HG03064 (cell line): ENCODE data around the gene SPOCK1.

Experiments
- ATAC-seq: cut with Tn5 transposase; IDR thresholded peaks from one replicate; pipeline ENCODE4 v1.9.1; 2021; ENCODE audit warnings: low read depth; ENCODE audit not compliant: unreplicated experiment

The SPOCK1 gene

GRCh38 chr5:137056676-137057075, 442.4 kb downstream of the SPOCK1 start:
- no peak for ATAC-seq

- ATAC-seq, result no peak
Observed at GRCh38 chr5:137055271-137055872, 443.8 kb downstream of the SPOCK1 start.

GRCh38 chr5:137054792-137055191, 444.3 kb downstream of the SPOCK1 start:
- no peak for ATAC-seq

GRCh38 chr5:137054335-137054734, 444.8 kb downstream of the SPOCK1 start:
- no peak for ATAC-seq

GRCh38 chr5:137051161-137051560, 448.0 kb downstream of the SPOCK1 start:
- no peak for ATAC-seq

GRCh38 chr5:137040641-137041340, 458.3 kb downstream of the SPOCK1 start:
- ATAC-seq, result no peak

- no peak for ATAC-seq
Observed at GRCh38 chr5:137040024-137040423, 459.1 kb downstream of the SPOCK1 start.

- no peak for ATAC-seq
Observed at GRCh38 chr5:137037848-137038247, 461.3 kb downstream of the SPOCK1 start.

- no peak for ATAC-seq
Observed at GRCh38 chr5:137036640-137037039, 462.5 kb downstream of the SPOCK1 start.

GRCh38 chr5:137035480-137035878, 463.6 kb downstream of the SPOCK1 start:
- no peak for ATAC-seq

- ATAC-seq, result no peak
Observed at GRCh38 chr5:137034764-137035479, 464.2 kb downstream of the SPOCK1 start.

- no peak for ATAC-seq
Observed at GRCh38 chr5:137034213-137034612, 464.9 kb downstream of the SPOCK1 start.

GRCh38 chr5:137032929-137033328, 466.2 kb downstream of the SPOCK1 start:
- no peak for ATAC-seq

- no peak for ATAC-seq
Observed at GRCh38 chr5:137027758-137028157, 471.4 kb downstream of the SPOCK1 start.

- no peak for ATAC-seq
Observed at GRCh38 chr5:137026296-137026695, 472.8 kb downstream of the SPOCK1 start.

GRCh38 chr5:137024044-137024443, 475.1 kb downstream of the SPOCK1 start:
- ATAC-seq, result no peak

GRCh38 chr5:137023371-137023770, 475.8 kb downstream of the SPOCK1 start:
- no peak for ATAC-seq

- no peak for ATAC-seq
Observed at GRCh38 chr5:137022725-137023124, 476.4 kb downstream of the SPOCK1 start.

GRCh38 chr5:137022043-137022442, 477.1 kb downstream of the SPOCK1 start:
- ATAC-seq, result no peak

- no peak for ATAC-seq
Observed at GRCh38 chr5:137019229-137019628, 479.9 kb downstream of the SPOCK1 start.

GRCh38 chr5:137016783-137017324, 482.3 kb downstream of the SPOCK1 start:
- no peak for ATAC-seq
